HG03103 (cell line): Measurements from ENCODE around the gene UNC5C.

Experiments
- ATAC-seq: cut with Tn5 transposase; IDR thresholded peaks from one replicate; pipeline ENCODE4 v1.9.1; 2021; ENCODE audit warnings: low read depth; ENCODE audit not compliant: unreplicated experiment

The UNC5C gene

GRCh38 chr4:95360906-95361695 lies 187.7 kb downstream of the UNC5C start:
- no peak for ATAC-seq

GRCh38 chr4:95360256-95360903 lies 188.4 kb downstream of the UNC5C start:
- no peak for ATAC-seq

- ATAC-seq, result no peak
These were observed 190.4 kb downstream of the UNC5C start for GRCh38 chr4:95358421-95358820.

GRCh38 chr4:95355021-95355420 lies 193.8 kb downstream of the UNC5C start:
- ATAC-seq, result no peak

- no peak for ATAC-seq
These were observed 200.4 kb downstream of the UNC5C start for GRCh38 chr4:95348418-95348817.

- no peak for ATAC-seq
These were observed 205.5 kb downstream of the UNC5C start for GRCh38 chr4:95343235-95343634.

- no peak for ATAC-seq
These were observed 208.6 kb downstream of the UNC5C start for GRCh38 chr4:95340191-95340590.

GRCh38 chr4:95325665-95326064 lies 223.1 kb downstream of the UNC5C start:
- no peak for ATAC-seq

- ATAC-seq, result no peak
These were observed 229.6 kb downstream of the UNC5C start for GRCh38 chr4:95319169-95319568.

- ATAC-seq, result no peak
These were observed 230.3 kb downstream of the UNC5C start for GRCh38 chr4:95318483-95318882.

- ATAC-seq, result no peak
These were observed 230.7 kb downstream of the UNC5C start for GRCh38 chr4:95318044-95318443.

GRCh38 chr4:95317085-95317793 lies 231.5 kb downstream of the UNC5C start:
- no peak for ATAC-seq

GRCh38 chr4:95314573-95314972 lies 234.2 kb downstream of the UNC5C start:
- no peak for ATAC-seq

GRCh38 chr4:95304898-95305297 lies 243.9 kb downstream of the UNC5C start:
- ATAC-seq, result no peak

- no peak for ATAC-seq
These were observed 248.5 kb downstream of the UNC5C start for GRCh38 chr4:95300304-95300703.

- ATAC-seq, result no peak
These were observed 252.7 kb downstream of the UNC5C start for GRCh38 chr4:95296052-95296451.

- ATAC-seq, result no peak
These were observed 253.6 kb downstream of the UNC5C start for GRCh38 chr4:95295157-95295556.

- ATAC-seq, result no peak
These were observed 254.5 kb downstream of the UNC5C start for GRCh38 chr4:95294321-95294720.

- ATAC-seq, result no peak
These were observed 255.8 kb downstream of the UNC5C start for GRCh38 chr4:95293014-95293413.

GRCh38 chr4:95290702-95291101 lies 258.1 kb downstream of the UNC5C start:
- no peak for ATAC-seq

- ATAC-seq, result peak; percentile 73
These were observed 259.6 kb downstream of the UNC5C start for GRCh38 chr4:95289028-95289634.
